HG02938 (cell line): ENCODE data around the gene BSND.

Source experiments
- ATAC-seq: cut with Tn5 transposase; IDR thresholded peaks from one replicate; pipeline ENCODE4 v1.9.1; 2021; ENCODE audit warnings: mild to moderate bottlenecking, moderate library complexity; ENCODE audit not compliant: unreplicated experiment

The BSND gene

GRCh38 chr1:55045430-55045829 lies 46.7 kb downstream of the BSND start:
- ATAC-seq = no peak

DNA sequence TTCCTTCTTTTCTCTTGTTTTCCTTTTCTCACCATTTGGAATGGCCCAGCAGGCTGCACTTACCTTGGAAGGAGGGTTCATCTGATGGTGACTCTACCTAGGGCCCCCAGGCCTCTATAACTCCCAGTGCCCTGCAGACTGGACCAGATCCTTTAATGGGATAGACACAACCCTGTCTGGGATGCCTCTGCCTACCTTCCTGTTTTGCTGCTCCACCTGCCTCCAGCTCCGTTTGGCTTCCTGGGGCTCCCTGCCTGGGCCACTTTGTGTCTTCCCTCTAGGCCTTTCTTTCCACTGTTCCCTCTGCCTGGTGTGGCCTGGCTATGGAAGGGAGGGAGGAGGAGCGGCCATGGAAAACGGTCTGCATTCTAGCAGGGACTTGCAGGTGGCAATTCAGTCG lies 48.1 kb downstream of the BSND start:
- ATAC-seq = no peak

- ATAC-seq = no peak
These were observed 48.9 kb downstream of the BSND start for GRCh38 chr1:55047611-55048010.

GRCh38 chr1:55048453-55049270 lies 49.9 kb downstream of the BSND start:
- no peak for ATAC-seq

GRCh38 chr1:55049271-55049913 lies 50.7 kb downstream of the BSND start:
- ATAC-seq = no peak

DNA sequence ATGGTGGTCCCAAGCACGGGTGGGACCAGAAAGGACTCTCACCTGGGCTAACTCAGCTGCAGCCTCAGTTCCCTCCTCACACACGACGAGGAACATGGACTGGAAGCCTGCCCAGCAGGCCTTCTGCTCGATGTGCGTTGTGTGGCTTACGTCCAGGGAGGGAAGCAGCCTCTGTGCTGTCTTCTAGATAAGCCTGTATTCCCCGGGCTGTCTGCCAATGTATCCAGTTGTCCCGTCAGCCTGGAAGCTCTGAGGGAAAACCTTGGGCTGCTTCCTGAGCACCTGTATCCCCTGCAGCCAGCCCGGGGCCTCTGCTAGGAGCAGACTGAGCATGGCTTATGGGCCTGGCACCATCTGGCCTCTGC lies 51.2 kb downstream of the BSND start:
- ATAC-seq = no peak

DNA sequence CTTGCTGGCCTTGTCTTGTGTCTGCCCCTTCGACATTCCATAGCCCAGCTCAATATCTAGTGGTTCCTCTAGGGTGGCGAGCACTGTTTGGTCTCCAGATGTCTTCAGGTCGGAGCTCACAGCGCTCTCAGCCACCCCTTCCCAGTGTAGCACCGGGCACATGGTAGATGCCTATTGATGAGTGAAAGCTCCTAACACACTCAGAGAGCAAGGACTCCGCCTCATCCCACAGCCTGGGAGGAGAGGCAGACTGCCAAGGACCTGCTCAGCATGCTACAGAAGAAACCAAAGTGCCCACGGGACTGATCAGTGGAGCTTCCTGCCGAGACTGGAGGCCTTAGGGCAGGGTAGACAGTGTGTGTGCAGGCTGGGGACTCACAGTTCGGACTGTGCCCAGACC lies 51.5 kb downstream of the BSND start:
- no peak for ATAC-seq

GRCh38 chr1:55051169-55051568 lies 52.4 kb downstream of the BSND start:
- ATAC-seq = no peak

- no peak for ATAC-seq
These were observed 52.9 kb downstream of the BSND start for GRCh38 chr1:55051621-55052020.

- ATAC-seq = no peak
These were observed 53.7 kb downstream of the BSND start for GRCh38 chr1:55052221-55053142.

DNA sequence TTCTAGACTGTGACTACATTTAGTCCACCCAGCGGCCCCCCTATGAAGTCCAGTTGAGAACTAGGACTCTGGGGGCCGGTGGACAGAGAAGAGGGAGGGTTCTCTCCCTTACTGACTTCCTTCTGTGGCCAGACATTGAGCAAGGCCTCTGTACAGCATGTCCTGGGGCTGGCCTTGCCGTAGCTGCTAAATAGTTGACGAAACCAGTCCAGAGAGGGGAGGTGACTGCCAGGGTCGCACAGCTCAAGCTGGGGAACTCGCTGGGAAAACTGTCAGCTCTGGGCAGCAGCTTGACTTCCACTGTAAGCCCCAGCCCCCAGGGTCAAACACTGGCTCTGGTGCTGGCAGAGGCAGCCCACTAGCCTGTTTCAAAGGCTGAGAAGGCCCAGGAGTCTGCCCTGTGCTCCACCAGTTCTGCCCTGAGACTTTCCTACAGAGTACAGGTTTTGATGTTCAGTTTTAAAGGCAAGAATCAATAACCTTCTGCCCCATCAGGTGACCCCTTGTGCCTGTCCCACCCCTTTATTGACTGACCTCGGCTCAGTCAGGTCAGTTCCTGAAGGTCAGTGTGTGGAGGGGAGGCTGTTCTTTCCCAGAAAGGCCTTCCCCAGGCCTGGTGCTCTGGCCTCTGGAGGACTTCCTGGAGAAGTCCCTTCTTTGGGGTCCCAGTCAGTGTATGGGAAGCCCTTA lies 54.7 kb downstream of the BSND start:
- no peak for ATAC-seq

GRCh38 chr1:55054396-55054795 lies 55.7 kb downstream of the BSND start:
- ATAC-seq = no peak

DNA sequence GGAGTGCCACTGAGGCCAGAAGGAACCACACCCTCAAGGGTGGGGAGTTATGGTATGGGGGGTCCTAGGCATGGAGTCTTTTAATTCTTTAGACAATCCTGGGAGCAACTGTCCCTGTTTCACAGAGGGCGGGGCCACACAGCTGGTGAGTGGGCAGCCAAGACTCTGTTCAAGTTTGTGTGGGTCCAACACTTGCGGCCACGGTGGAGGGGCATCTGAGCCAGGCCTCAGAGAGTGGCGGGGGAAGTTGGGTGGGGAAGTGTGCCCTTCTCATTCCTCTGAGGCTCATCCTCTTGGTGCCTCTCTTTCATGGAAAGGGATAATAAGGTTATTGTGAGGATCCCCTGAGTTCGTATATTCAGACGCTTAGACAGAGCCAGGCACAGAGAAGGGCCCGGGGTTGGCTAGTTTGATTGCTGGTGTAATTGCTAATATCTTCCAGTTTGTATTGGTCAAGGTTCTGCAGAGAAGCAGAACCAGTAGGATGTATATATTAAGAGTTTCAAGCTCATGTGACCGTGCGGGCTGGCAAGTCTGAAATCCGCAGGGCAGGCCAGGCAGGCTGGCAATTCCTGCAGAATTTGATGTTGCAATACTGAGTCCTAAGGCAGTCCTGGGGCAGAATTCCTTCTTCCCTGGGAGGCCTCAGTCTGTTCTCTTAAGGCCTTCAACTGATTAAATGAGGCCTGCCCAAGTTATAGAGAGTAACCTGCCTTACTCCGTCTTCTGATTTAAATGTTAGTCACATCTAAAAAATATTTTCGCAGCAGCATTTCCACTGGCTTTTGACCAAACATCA lies 56.5 kb downstream of the BSND start:
- ATAC-seq = no peak

- ATAC-seq = no peak
These were observed 57.4 kb downstream of the BSND start for GRCh38 chr1:55055951-55056631.

DNA sequence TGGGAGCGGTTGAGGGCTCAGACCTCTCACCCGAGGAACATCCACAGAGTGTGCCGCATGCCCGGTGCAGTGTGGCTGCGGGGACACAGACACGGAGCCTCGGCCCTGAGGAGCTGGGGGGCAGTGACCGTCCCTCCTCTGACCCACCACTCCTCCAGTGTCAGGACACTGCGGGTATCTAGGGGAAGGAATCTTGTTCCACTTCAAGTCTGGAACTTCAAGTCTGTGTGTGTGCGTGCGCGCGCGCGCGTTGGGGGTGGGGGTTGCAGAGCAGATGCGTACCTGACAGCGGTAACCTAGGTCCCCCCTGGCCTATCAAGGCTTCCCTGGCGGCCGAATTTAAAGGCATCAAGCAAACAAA lies 57.9 kb downstream of the BSND start:
- ATAC-seq = no peak

GRCh38 chr1:55057270-55057955 lies 58.7 kb downstream of the BSND start:
- no peak for ATAC-seq

- no peak for ATAC-seq
These were observed 59.2 kb downstream of the BSND start for GRCh38 chr1:55057956-55058298.

DNA sequence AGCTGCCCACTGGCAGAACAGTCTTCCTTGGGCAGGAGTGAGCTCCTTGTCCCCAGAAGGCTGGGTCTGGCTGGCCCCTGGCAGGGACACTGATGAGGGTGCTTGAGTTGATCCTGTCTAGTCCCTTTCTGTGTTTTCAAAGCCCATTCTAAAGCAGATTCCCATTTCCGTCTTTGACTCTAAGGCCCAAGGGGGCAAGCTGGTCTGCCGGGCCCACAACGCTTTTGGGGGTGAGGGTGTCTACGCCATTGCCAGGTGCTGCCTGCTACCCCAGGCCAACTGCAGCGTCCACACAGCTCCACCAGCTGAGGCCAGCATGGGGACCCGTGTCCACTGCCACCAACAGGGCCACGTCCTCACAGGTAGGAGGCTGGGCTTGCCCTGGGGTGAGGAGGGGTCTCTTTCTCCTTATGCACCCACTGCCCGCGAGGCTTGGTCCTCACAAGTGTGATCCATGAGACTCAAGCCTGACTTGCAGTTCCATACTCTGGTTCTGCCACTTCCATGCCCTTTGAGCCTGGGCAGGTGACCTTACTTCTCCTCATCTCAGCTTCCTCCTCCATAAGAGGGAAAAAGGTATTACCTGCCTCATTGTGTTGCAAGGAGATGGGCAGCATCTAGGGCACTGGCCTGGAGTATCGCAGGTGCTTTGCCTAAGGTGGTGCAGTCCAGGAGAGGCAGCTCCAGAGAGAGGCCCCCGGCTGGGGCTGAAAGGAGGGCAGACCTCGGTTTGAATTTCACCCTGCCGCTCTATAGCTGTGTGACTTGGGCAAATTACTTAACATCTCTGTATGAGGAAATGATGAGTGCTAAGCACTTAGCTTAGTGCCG lies 60.8 kb downstream of the BSND start:
- no peak for ATAC-seq
